ENCODE results near the gene SCNM1. TPM values are rescaled to one million over a fixed set of nuclear protein-coding genes. Genes with fewer than 3 reads are reported as not detected.
A peak's percentile ranks its signal among the peaks of the same experiment; 100 is the strongest.

SCNM1 gene
- total and polyA plus RNA-seq, 9 of the 15 experiments (the other 6 are each of a cell fraction or from before 2014, with no cell fraction given) = 17.2 to 204 (median 63.0) TPM

- TF ChIP-seq RBM39 (optimal IDR thresholded peaks at IDR 0.05; ENCODE audit: low read depth, low read length) (peak; percentile 42), JUN (IDR thresholded peaks at IDR 0.05; ENCODE audit: borderline replicate concordance, low read depth, low read length) (0 out of 2 replicates have a peak, but pooled peaks have one; percentile 13), JUN (CRISPR knock-in tag; IDR thresholded peaks at IDR 0.05; ENCODE audit: borderline replicate concordance) (no peak), TAL1 (IDR thresholded peaks at IDR 0.05) (0 out of 2 replicates have a peak, but pooled peaks have one; percentile 9), ELF1 (tag; IDR thresholded peaks at IDR 0.05) (peak; percentile 95), ETV5 (CRISPR knock-in tag; IDR thresholded peaks at IDR 0.05; ENCODE audit: low read depth) (peak; percentile 85), FOXM1 (IDR thresholded peaks at IDR 0.05; ENCODE audit: low read depth) (peak; percentile 84), FOXM1 (CRISPR knock-in tag; IDR thresholded peaks at IDR 0.05; ENCODE audit: low read depth) (no peak), ZNF253 (CRISPR knock-in tag; conservative IDR thresholded peaks at IDR 0.05) (no peak), ZNF589 (CRISPR knock-in tag; IDR thresholded peaks at IDR 0.05; ENCODE audit: low read depth) (no peak), VEZF1 (CRISPR knock-in tag; IDR thresholded peaks at IDR 0.05) (peak; percentile 82), ZFP36 (IDR thresholded peaks at IDR 0.05; ENCODE audit: low read depth, low read length, partially characterized antibody) (no peak), ZBTB34 (CRISPR knock-in tag; IDR thresholded peaks at IDR 0.05) (no peak), E2F6 (IDR thresholded peaks at IDR 0.05; ENCODE audit: borderline replicate concordance in 1 of 2, extremely low read depth in 1 of 2, insufficient read depth in 1 of 2, insufficient read length in 1 of 2, low read depth in 1 of 2, low read length in 1 of 2, poor library complexity in 1 of 2, severe bottlenecking in 1 of 2) (peak in 1 of 2 experiments; percentile 15), NFXL1 (CRISPR knock-in tag; IDR thresholded peaks at IDR 0.05) (no peak), KDM5B (IDR thresholded peaks at IDR 0.05; ENCODE audit: insufficient replicate concordance, low read depth, low read length) (peak; percentile 91), NR2C2 (CRISPR knock-in tag; IDR thresholded peaks at IDR 0.05) (no peak), NR2C2 (tag; IDR thresholded peaks at IDR 0.05) (peak; percentile 50; the same call in 1 of the 2 replicates), MYC (IDR thresholded peaks at IDR 0.05; ENCODE audit: low read depth, low read length) (peak; percentile 82), MYC (CRISPR knock-in tag; IDR thresholded peaks at IDR 0.05; ENCODE audit: borderline replicate concordance, low read depth) (no peak), CBFA2T2 (conservative IDR thresholded peaks at IDR 0.05) (no peak), MBD2 (IDR thresholded peaks at IDR 0.05; ENCODE audit: borderline replicate concordance, low read depth) (0 out of 2 replicates have a peak, but pooled peaks have one; percentile 69), GTF2F1 (IDR thresholded peaks at IDR 0.05; ENCODE audit: low read depth, low read length) (peak; percentile 62; the same call in 1 of the 2 replicates)
These were observed 23.9 kb downstream of the SCNM1 start, which contains the start of gene VPS72 (continued) for GRCh38 chr1:151189637-151190445.
